ENCODE data around the gene ATRNL1. TPM values are rescaled to one million over a fixed set of nuclear protein-coding genes. Genes with fewer than 3 reads are reported as not detected.

ATRNL1 gene
- total RNA-seq, 4 donors from 2014 or later: 4.4 to 18.4 (median 14.4) TPM

GRCh38 chr10:115059301-115059898 lies 33.8 kb upstream of the ATRNL1 start:
- no peak for DNase-seq
- Histone ChIP-seq H3K27me3 (no peaks in the 10 kb centered on the region), H3K27ac (no peak overlapping the region), H3K9me3 (no peaks in the 10 kb centered on the region), H3K4me1 (no peaks in the 10 kb centered on the region), H3K36me3 (no peaks in the 10 kb centered on the region), H3K4me3 (no peak overlapping the region)
- TF ChIP-seq POLR2AphosphoS5 (IDR thresholded peaks at IDR 0.05) (no peak), CTCF (IDR thresholded peaks at IDR 0.05) (no peak), POLR2A (IDR thresholded peaks at IDR 0.05) (no peak), EP300 (IDR thresholded peaks at IDR 0.05; ENCODE audit: low read depth) (no peak)
- intact Hi-C loops (cut with DNase I; ENCODE audit: low total_unique reads): no loop called here
- in situ Hi-C loops (cut with MboI; ENCODE audit: low pct_ligation_motif_present in 1 of 4, low pct_unique_long_range_greater_than_20kb in 1 of 4, low sequenced_read_pairs in 3 of 4): no loop called here
- 79 to 89% methylated on average over 3 to 7 of the region's 7 CpGs for WGBS, 2 donors (ENCODE audit: low coverage in 1 of 2)

GRCh38 chr10:115063701-115064658 lies 29.2 kb upstream of the ATRNL1 start:
- 60 to 64% methylated on average over 4 to 5 of the region's 5 CpGs for WGBS, 2 donors (ENCODE audit: low coverage in 1 of 2)

GRCh38 chr10:115065801-115066200 lies 27.4 kb upstream of the ATRNL1 start:
- intact Hi-C loops (cut with DNase I; ENCODE audit: low total_unique reads): no loop called here
- no peaks in the 10 kb centered on the region for H3K36me3 ChIP-seq
- no peak for DNase-seq
- H3K27me3 ChIP-seq: no peaks in the 10 kb centered on the region
- TF ChIP-seq POLR2AphosphoS5 (IDR thresholded peaks at IDR 0.05) (no peak), CTCF (IDR thresholded peaks at IDR 0.05) (no peak), EP300 (IDR thresholded peaks at IDR 0.05; ENCODE audit: low read depth) (no peak), POLR2A (IDR thresholded peaks at IDR 0.05) (no peak)
- 35 to 77% methylated on average over 3 to 6 of the region's 6 CpGs for WGBS, 2 donors (ENCODE audit: low coverage in 1 of 2)
- H3K4me1 ChIP-seq: no peaks in the 10 kb centered on the region
- in situ Hi-C loops (cut with MboI; ENCODE audit: low pct_ligation_motif_present in 1 of 4, low pct_unique_long_range_greater_than_20kb in 1 of 4, low sequenced_read_pairs in 3 of 4): no loop called here
- no peak overlapping the region for H3K27ac ChIP-seq
- H3K4me3 ChIP-seq: no peak overlapping the region
- H3K9me3 ChIP-seq: no peaks in the 10 kb centered on the region

More at GRCh38 chr10:115063701-115064658, 29.2 kb upstream of the ATRNL1 start:
- no peaks in the 10 kb centered on the region for H3K9me3 ChIP-seq
- H3K36me3 ChIP-seq: no peaks in the 10 kb centered on the region
- intact Hi-C loops (cut with DNase I; ENCODE audit: low total_unique reads) (no loop called here), in situ Hi-C loops (cut with MboI; ENCODE audit: low pct_ligation_motif_present in 1 of 4, low pct_unique_long_range_greater_than_20kb in 1 of 4, low sequenced_read_pairs in 3 of 4) (no loop called here)
- no peak for TF ChIP-seq POLR2AphosphoS5 (IDR thresholded peaks at IDR 0.05)
- no peak for TF ChIP-seq EP300 (IDR thresholded peaks at IDR 0.05; ENCODE audit: low read depth)
- TF ChIP-seq POLR2A (IDR thresholded peaks at IDR 0.05): no peak
- TF ChIP-seq CTCF (IDR thresholded peaks at IDR 0.05): no peak
- no peak overlapping the region for H3K4me3 ChIP-seq
- no peaks in the 10 kb centered on the region for H3K27me3 ChIP-seq
- no peaks in the 10 kb centered on the region for H3K4me1 ChIP-seq
- H3K27ac ChIP-seq: no peak overlapping the region
- DNase-seq: no peak

- DNase-seq: no peak
- H3K36me3 ChIP-seq: no peaks in the 10 kb centered on the region
- H3K9me3 ChIP-seq: no peaks in the 10 kb centered on the region
- WGBS, 2 donors (ENCODE audit: low coverage in 1 of 2): 55 to 74% methylated on average over 1 of the region's 1 CpG
- no peak overlapping the region for H3K4me3 ChIP-seq
- no peaks in the 10 kb centered on the region for H3K4me1 ChIP-seq
- in situ Hi-C loops (cut with MboI; ENCODE audit: low pct_ligation_motif_present in 1 of 4, low pct_unique_long_range_greater_than_20kb in 1 of 4, low sequenced_read_pairs in 3 of 4): no loop called here
- no peak overlapping the region for H3K27ac ChIP-seq
- intact Hi-C loops (cut with DNase I; ENCODE audit: low total_unique reads): no loop called here
- no peak for TF ChIP-seq EP300 (IDR thresholded peaks at IDR 0.05; ENCODE audit: low read depth)
- TF ChIP-seq CTCF (IDR thresholded peaks at IDR 0.05): no peak
- no peak for TF ChIP-seq POLR2A (IDR thresholded peaks at IDR 0.05)
- TF ChIP-seq POLR2AphosphoS5 (IDR thresholded peaks at IDR 0.05): no peak
- H3K27me3 ChIP-seq: no peaks in the 10 kb centered on the region
Observed at GRCh38 chr10:115066528-115066927, 26.6 kb upstream of the ATRNL1 start.
